Hematopoietic multipotent progenitor cell (in vitro differentiated cells): ENCODE measurements around the gene ZNF17. TPM values are rescaled to one million over a fixed set of nuclear protein-coding genes. Genes with fewer than 3 reads are reported as not detected.

Experiments
- DNase-seq, 3 donors: peaks; one replicate each; pipeline ENCODE4 v3.0.0-alpha.2; 2011 to 2015; ENCODE audit warnings: low read depth in 2 of 3, low spot score in 2 of 3
- small RNA-seq: library from RNA; depleted of rRNA; stranded (forward); fragments of <200 nt; gene quantifications from one replicate; pipeline ENCODE3, GENCODE V24; 2012
- total RNA-seq: library from RNA; depleted of rRNA; stranded (reverse); fragments of >200 nt; gene quantifications from one replicate; pipeline ENCODE4 v1.2.3, GENCODE V29; 2012

ZNF17 gene
- total RNA-seq, 1 donor, result 17.2 TPM

- DNase-seq, result no peak
Observed at GRCh38 chr19:57421037-57421436, 10.1 kb downstream of the ZNF17 start.

GRCh38 chr19:57434386-57435061, 23.6 kb downstream of the ZNF17 start:
- no peak for DNase-seq

GRCh38 chr19:57435062-57435978, 24.4 kb downstream of the ZNF17 start, which contains the start of gene ZNF749:
Gene ZNF749 (plus strand): TSS chr19:57435325. CDS start chr19:57435579, 254 bp downstream.
- DNase-seq, result peak; percentile 86 to 98 (median 97)

- DNase-seq, result no peak
Observed at GRCh38 chr19:57436417-57436816, 25.5 kb downstream of the ZNF17 start.

- DNase-seq, result no peak
Observed at GRCh38 chr19:57437931-57438330, 27.0 kb downstream of the ZNF17 start.

- DNase-seq, result no peak
Observed at GRCh38 chr19:57438925-57439324, 28.0 kb downstream of the ZNF17 start.

- no peak for DNase-seq
Observed at GRCh38 chr19:57441979-57442752, 31.2 kb downstream of the ZNF17 start.

- DNase-seq, result no peak
Observed at GRCh38 chr19:57443121-57443696, 32.2 kb downstream of the ZNF17 start.

GRCh38 chr19:57452307-57452706, 41.3 kb downstream of the ZNF17 start:
- DNase-seq, result no peak

- peak in 2 of 3 donors; percentile 20 to 58 for DNase-seq
Observed at GRCh38 chr19:57465680-57466381, 54.9 kb downstream of the ZNF17 start.

- no peak for DNase-seq
Observed at GRCh38 chr19:57466489-57466888, 55.5 kb downstream of the ZNF17 start.

Small RNA genes within 50 kb of the gene (small RNA-seq; reads per million reads assigned to genes)
- gene VN1R107P, result not detected

Other genes with a start within 250 kb of the ZNF17 start
- not detected for gene DUXA, start 243.7 kb upstream of the ZNF17 start, total RNA-seq
- 38.5 TPM for gene ZNF264, start 219.7 kb upstream of the ZNF17 start, total RNA-seq
- 0.54 TPM for gene AURKC, start 180.1 kb upstream of the ZNF17 start, total RNA-seq
- 16.7 TPM for gene ZNF805, start 170.5 kb upstream of the ZNF17 start, total RNA-seq
- 67.6 TPM for gene ZNF460, start 130.7 kb upstream of the ZNF17 start, total RNA-seq
- 11.8 TPM for gene ZNF543, start 90.7 kb upstream of the ZNF17 start, total RNA-seq
- gene ZNF304, start 59.9 kb upstream of the ZNF17 start, total RNA-seq, result 7.0 TPM
- gene TRAPPC2B, start 47.6 kb upstream of the ZNF17 start, total RNA-seq, result 21.0 TPM
- 1.6 TPM for gene ZNF547, start 47.6 kb upstream of the ZNF17 start, total RNA-seq
- 40.7 TPM for gene ZNF548, start 21.3 kb upstream of the ZNF17 start, total RNA-seq
- 10.8 TPM for gene ZNF749, start 24.2 kb downstream of the ZNF17 start, total RNA-seq
- 1.3 TPM for gene VN1R1, start 46.0 kb downstream of the ZNF17 start, total RNA-seq
- gene ZNF772, start 66.4 kb downstream of the ZNF17 start, total RNA-seq, result 29.9 TPM
- 18.6 TPM for gene ZNF419, start 76.6 kb downstream of the ZNF17 start, total RNA-seq
- gene ZNF773, start 88.8 kb downstream of the ZNF17 start, total RNA-seq, result 21.5 TPM
- gene ZNF549, start 116.2 kb downstream of the ZNF17 start, total RNA-seq, result 5.4 TPM
- gene ZNF550, start 148.7 kb downstream of the ZNF17 start, total RNA-seq, result 14.3 TPM
- 4.6 TPM for gene ZNF416, start 167.8 kb downstream of the ZNF17 start, total RNA-seq
- gene ZIK1, start 173.0 kb downstream of the ZNF17 start, total RNA-seq, result 24.2 TPM
- gene ZNF530, start 188.7 kb downstream of the ZNF17 start, total RNA-seq, result 5.1 TPM
- 48.2 TPM for gene ZNF134, start 203.1 kb downstream of the ZNF17 start, total RNA-seq
- 14.5 TPM for gene ZNF211, start 222.0 kb downstream of the ZNF17 start, total RNA-seq